Measurements from ENCODE around the gene PKD1L1.

GRCh38 chr7:47897831-47898230 lies 50.4 kb downstream of the PKD1L1 start:
- TF ChIP-seq POLR2A (IDR thresholded peaks at IDR 0.05; ENCODE audit: extremely low read depth, insufficient read length) (no peak), CTCF (IDR thresholded peaks at IDR 0.05; ENCODE audit: low read depth, low read length) (no peak), MYC (IDR thresholded peaks at IDR 0.05; ENCODE audit: low read depth, low read length) (no peak), MAX (IDR thresholded peaks at IDR 0.05; ENCODE audit: low read depth, low read length) (no peak)

Data from NB4 (cell line).